ENCODE results near the gene IGFL4. TPM values are rescaled to one million over a fixed set of nuclear protein-coding genes. Genes with fewer than 3 reads are reported as not detected.

Gene IGFL4
- total and polyA plus RNA-seq, 2 donors from 2014 or later, result not detected

DNA sequence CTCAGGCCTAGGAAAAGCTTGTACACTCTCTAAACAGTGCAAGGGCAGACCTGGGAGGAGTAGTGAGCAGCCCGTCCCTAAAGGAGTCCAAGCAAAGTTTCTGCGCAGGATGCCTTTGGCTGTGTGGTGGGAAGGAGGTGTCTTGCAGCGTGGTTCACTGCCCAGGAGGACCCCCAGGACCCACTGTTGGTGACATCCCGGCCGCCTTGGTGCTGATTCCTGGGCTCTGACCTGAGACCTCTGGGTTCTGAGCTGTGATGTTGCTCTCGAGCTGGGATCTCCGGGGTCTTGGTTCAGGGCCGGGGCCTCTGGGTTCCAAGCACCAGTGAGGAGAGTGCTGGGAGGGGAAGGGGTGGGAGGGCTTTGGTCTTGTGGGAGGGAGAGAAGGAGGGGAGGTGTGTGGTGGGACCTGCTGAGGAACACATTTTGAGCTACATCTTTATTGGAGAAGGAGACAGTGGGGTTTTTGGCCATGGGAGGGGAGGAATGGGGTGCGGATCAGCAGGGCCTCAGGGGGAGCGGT, 22.0 kb downstream of the IGFL4 start:
- intact Hi-C loops (cut with DNase I), result no loop called here
- FAIRE-seq (no peak), DNase-seq (peak in 1 of 5 donors; percentile 65)
- Histone ChIP-seq H3K9ac (ENCODE audit: low read length in 3 of 3) (no peak overlapping the region), H3K4me3 (ENCODE audit: low read length in 3 of 3) (no peak overlapping the region), H3K36me3 (ENCODE audit: control insufficient read depth in 2 of 3, insufficient read depth in 3 of 3, low read length in 3 of 3) (no peaks in the 10 kb centered on the region), H3K9me3 (ENCODE audit: control insufficient read depth in 2 of 3, insufficient read depth in 1 of 3, low read length in 3 of 3) (no peaks in the 10 kb centered on the region), H3K27ac (ENCODE audit: low read depth in 2 of 2, low read length in 2 of 2) (no peak overlapping the region), H3K4me1 (ENCODE audit: control insufficient read depth in 2 of 3, insufficient read depth in 2 of 3, low read depth in 1 of 3, low read length in 3 of 3) (peaks cover 0 to 16% (median 0%) of the 10 kb centered on the region in 3 donors), H3K27me3 (ENCODE audit: control insufficient read depth, insufficient read depth, low read length) (peaks cover 7% of the 10 kb centered on the region)
- TF ChIP-seq, protein P1, sequence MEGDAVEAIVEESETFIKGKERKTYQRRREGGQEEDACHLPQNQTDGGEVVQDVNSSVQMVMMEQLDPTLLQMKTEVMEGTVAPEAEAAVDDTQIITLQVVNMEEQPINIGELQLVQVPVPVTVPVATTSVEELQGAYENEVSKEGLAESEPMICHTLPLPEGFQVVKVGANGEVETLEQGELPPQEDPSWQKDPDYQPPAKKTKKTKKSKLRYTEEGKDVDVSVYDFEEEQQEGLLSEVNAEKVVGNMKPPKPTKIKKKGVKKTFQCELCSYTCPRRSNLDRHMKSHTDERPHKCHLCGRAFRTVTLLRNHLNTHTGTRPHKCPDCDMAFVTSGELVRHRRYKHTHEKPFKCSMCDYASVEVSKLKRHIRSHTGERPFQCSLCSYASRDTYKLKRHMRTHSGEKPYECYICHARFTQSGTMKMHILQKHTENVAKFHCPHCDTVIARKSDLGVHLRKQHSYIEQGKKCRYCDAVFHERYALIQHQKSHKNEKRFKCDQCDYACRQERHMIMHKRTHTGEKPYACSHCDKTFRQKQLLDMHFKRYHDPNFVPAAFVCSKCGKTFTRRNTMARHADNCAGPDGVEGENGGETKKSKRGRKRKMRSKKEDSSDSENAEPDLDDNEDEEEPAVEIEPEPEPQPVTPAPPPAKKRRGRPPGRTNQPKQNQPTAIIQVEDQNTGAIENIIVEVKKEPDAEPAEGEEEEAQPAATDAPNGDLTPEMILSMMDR (IDR thresholded peaks at IDR 0.05; ENCODE audit: borderline replicate concordance, extremely low read depth, insufficient read depth), result no peak

DNA sequence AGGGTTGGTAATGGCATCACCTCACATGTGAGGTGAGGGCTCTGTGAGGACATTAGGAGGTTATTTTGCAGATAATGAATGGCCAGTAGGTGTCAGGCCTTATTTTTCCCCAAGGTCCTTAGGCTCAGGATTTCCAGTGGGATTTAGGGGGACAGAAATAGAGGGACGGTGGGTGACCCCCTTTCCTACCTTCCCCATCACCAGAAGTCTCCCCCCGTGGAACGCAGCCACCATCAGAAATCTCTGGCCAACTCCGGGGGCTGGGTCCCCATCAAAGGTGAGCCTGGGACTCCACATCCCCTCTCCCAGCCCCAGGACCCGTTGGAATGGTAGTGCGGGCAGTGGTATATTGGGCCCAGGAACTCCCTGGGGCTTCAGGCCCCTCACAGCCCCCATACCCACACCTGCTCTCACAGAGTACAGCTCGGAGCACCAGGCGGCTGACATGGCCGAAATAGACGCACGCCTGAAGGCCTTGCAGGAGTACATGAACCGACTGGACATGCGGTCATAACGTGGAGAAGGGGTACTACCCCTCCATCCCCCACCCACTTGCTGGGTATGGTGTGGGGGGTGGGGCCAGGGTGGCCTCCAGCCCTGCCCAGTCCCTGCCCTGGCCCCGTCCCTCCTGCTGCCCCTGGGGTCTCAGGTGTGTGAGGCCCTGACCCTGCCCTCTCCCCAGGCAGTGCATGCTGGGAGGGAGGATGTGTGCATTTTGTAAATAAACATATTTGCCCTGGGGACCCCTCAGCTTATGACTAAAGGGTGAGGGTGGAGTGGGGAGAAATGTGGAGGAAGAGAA, 22.7 kb downstream of the IGFL4 start:
- FAIRE-seq (no peak), DNase-seq (peak in 1 of 5 donors; percentile 65)
- Histone ChIP-seq H3K4me3 (ENCODE audit: low read length in 3 of 3) (no peak overlapping the region), H3K4me1 (ENCODE audit: control insufficient read depth in 2 of 3, insufficient read depth in 2 of 3, low read depth in 1 of 3, low read length in 3 of 3) (peaks cover 0 to 16% (median 0%) of the 10 kb centered on the region in 3 donors), H3K9ac (ENCODE audit: low read length in 3 of 3) (no peak overlapping the region), H3K27ac (ENCODE audit: low read depth in 2 of 2, low read length in 2 of 2) (no peak overlapping the region), H3K9me3 (ENCODE audit: control insufficient read depth in 2 of 3, insufficient read depth in 1 of 3, low read length in 3 of 3) (no peaks in the 10 kb centered on the region), H3K27me3 (ENCODE audit: control insufficient read depth, insufficient read depth, low read length) (peaks cover 7% of the 10 kb centered on the region), H3K36me3 (ENCODE audit: control insufficient read depth in 2 of 3, insufficient read depth in 3 of 3, low read length in 3 of 3) (no peaks in the 10 kb centered on the region)
- intact Hi-C loops (cut with DNase I), result no loop called here
- TF ChIP-seq, protein P1 (IDR thresholded peaks at IDR 0.05; ENCODE audit: borderline replicate concordance, extremely low read depth, insufficient read depth), result no peak

DNA sequence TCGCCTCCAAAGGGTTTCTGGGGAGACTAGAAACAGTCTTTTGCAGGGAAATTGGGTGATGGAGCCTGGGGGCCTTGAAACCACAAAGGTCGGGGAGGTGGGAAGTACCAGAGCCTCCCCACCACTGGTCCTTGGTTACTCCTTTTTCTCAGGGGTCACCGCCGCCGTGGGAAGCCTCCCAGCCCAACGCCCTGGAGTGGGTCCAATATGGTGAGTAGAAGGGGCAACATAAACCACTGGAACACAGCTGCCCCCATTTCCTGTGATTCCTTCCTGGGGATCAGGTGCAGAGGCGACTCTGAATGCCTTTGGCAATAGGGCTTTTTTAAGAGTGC, 23.7 kb downstream of the IGFL4 start:
- intact Hi-C loops (cut with DNase I), result no loop called here
- Histone ChIP-seq H3K4me3 (ENCODE audit: low read length in 3 of 3) (no peak overlapping the region), H3K27ac (ENCODE audit: low read depth in 2 of 2, low read length in 2 of 2) (no peak overlapping the region), H3K4me1 (ENCODE audit: control insufficient read depth in 2 of 3, insufficient read depth in 2 of 3, low read depth in 1 of 3, low read length in 3 of 3) (peaks cover 0 to 16% (median 0%) of the 10 kb centered on the region in 3 donors), H3K27me3 (ENCODE audit: control insufficient read depth, insufficient read depth, low read length) (peaks cover 7% of the 10 kb centered on the region), H3K9ac (ENCODE audit: low read length in 3 of 3) (no peak overlapping the region), H3K9me3 (ENCODE audit: control insufficient read depth in 2 of 3, insufficient read depth in 1 of 3, low read length in 3 of 3) (no peaks in the 10 kb centered on the region), H3K36me3 (ENCODE audit: control insufficient read depth in 2 of 3, insufficient read depth in 3 of 3, low read length in 3 of 3) (no peaks in the 10 kb centered on the region)
- FAIRE-seq (no peak), DNase-seq (peak in 1 of 5 donors; percentile 72)
- TF ChIP-seq, protein P1 (IDR thresholded peaks at IDR 0.05; ENCODE audit: borderline replicate concordance, extremely low read depth, insufficient read depth), result no peak
